Measurements from ENCODE around the gene CDH12. TPM values are rescaled to one million over a fixed set of nuclear protein-coding genes. Genes with fewer than 3 reads are reported as not detected.

Gene CDH12
- total and polyA plus RNA-seq, 10 of the 15 experiments (the other 5 are each of a cell fraction or from before 2014, with no cell fraction given): 0.03 to 0.16 TPM; not detected in 8

GRCh38 chr5:22496666-22497065 is 356.5 kb downstream of the CDH12 start (continued):
- TF ChIP-seq ZNF217 (IDR thresholded peaks at IDR 0.05) (no peak), ETV6 (conservative IDR thresholded peaks at IDR 0.05 in 1 of 2, IDR thresholded peaks at IDR 0.05 in 1 of 2; ENCODE audit: borderline replicate concordance in 1 of 2, low read depth in 1 of 2) (no peak), KAT2A (conservative IDR thresholded peaks at IDR 0.05; ENCODE audit: control insufficient read depth, low read depth, low read length) (no peak), HDGF (IDR thresholded peaks at IDR 0.05) (no peak), MLLT1 (IDR thresholded peaks at IDR 0.05) (no peak), CTCF (IDR thresholded peaks at IDR 0.05 in 2 of 3, conservative IDR thresholded peaks at IDR 0.05 in 1 of 3; ENCODE audit: control insufficient read depth in 2 of 3, extremely low read depth in 1 of 3, insufficient read depth in 1 of 3, low read depth in 3 of 3, low read length in 3 of 3) (no peak)

- FAIRE-seq (no peak), ATAC-seq (no peak), DNase-seq (ENCODE audit: low read depth, low spot score) (no peak)
- no TSS peak for BruUV-seq (replicated peaks)
- POLR2A ChIA-PET: no interaction called here
- SMC1A ChIA-PET (ENCODE audit: uncharacterized antibody, unreplicated experiment): no interaction called here
- 2% methylated on average over 2 of the region's 2 CpGs for WGBS (ENCODE audit: insufficient coverage, insufficient replicate concordance, low lambda C conversion rate, missing lambda C conversion rate)
- in situ Hi-C loops (cut with MboI) (no loop called here), intact Hi-C loops (cut with micrococcal nuclease; ENCODE audit: unreplicated experiment) (no loop called here)
- Histone ChIP-seq H3K27me3 (replicated peaks in 1 of 2; ENCODE audit: control insufficient read depth in 2 of 2, insufficient read depth in 2 of 2, low read length in 1 of 2) (no peaks in the 10 kb centered on the region), H4K20me1 (ENCODE audit: control insufficient read depth, insufficient read depth) (no peaks in the 10 kb centered on the region), H3K27ac (ENCODE audit: control insufficient read depth, insufficient read depth) (no peak overlapping the region), H3K9me3 (replicated peaks; ENCODE audit: control insufficient read depth, insufficient read depth, low read length) (no peaks in the 10 kb centered on the region), H3K36me3 (ENCODE audit: control insufficient read depth in 2 of 2, insufficient read depth in 2 of 2, low read length in 1 of 2) (no peaks in the 10 kb centered on the region), H3K4me1 (ENCODE audit: control insufficient read depth, insufficient read depth, low read length) (no peaks in the 10 kb centered on the region), H3K79me2 (ENCODE audit: control insufficient read depth, insufficient read depth, low read length) (no peaks in the 10 kb centered on the region), H3K4me2 (ENCODE audit: control insufficient read depth, insufficient read depth) (no peak overlapping the region), H2AFZ (ENCODE audit: control insufficient read depth, low read depth, low read length) (no peak overlapping the region), H3K9ac (ENCODE audit: control insufficient read depth, insufficient read depth, low read length) (no peak overlapping the region), H3K4me3 (no peak overlapping the region)
- RAD21 ChIA-PET (ENCODE audit: unreplicated experiment): no interaction called here
- CTCF ChIA-PET: no interaction called here
- TF ChIP-seq RELA (IDR thresholded peaks at IDR 0.05; ENCODE audit: borderline replicate concordance, partially characterized antibody) (no peak), RELB (IDR thresholded peaks at IDR 0.05; ENCODE audit: low read depth) (no peak), SMARCA5 (IDR thresholded peaks at IDR 0.05) (no peak), DPF2 (IDR thresholded peaks at IDR 0.05) (no peak), RB1 (IDR thresholded peaks at IDR 0.05; ENCODE audit: borderline replicate concordance) (no peak), ZBTB4 (CRISPR knock-in tag; IDR thresholded peaks at IDR 0.05) (no peak)
These were observed 358.0 kb downstream of the CDH12 start for GRCh38 chr5:22495016-22495720.

Data from GM12878 (cell line).